NCI-H2196 (cell line): ENCODE results near the gene POR.

Experiments
- DNase-seq: peaks from one replicate; lab custom pipeline; 2025; ENCODE audit not compliant: unreplicated experiment; lab: John Stamatoyannopoulos, UW

The POR gene

GRCh38 chr7:75915416-75916156, 631 bp downstream of the POR start:
- no peak for DNase-seq

GRCh38 chr7:75916259-75916658, 1.3 kb downstream of the POR start:
- DNase-seq, result no peak

GRCh38 chr7:75916685-75917634, 2.0 kb downstream of the POR start:
- DNase-seq, result no peak

- no peak for DNase-seq
Observed at GRCh38 chr7:75920431-75921161, 5.6 kb downstream of the POR start.

- DNase-seq, result no peak
Observed at GRCh38 chr7:75921479-75921878, 6.5 kb downstream of the POR start.

- no peak for DNase-seq
Observed at GRCh38 chr7:75922966-75923603, 8.1 kb downstream of the POR start.

GRCh38 chr7:75924256-75924655, 9.3 kb downstream of the POR start:
- no peak for DNase-seq

- DNase-seq, result no peak
Observed at GRCh38 chr7:75924889-75925288, 9.9 kb downstream of the POR start.

GRCh38 chr7:75925717-75926435, 10.9 kb downstream of the POR start:
- DNase-seq, result no peak

GRCh38 chr7:75928568-75928914, 13.6 kb downstream of the POR start:
- DNase-seq, result no peak

- DNase-seq, result peak; percentile 81
Observed at GRCh38 chr7:75931680-75932079, 16.7 kb downstream of the POR start.

- DNase-seq, result no peak
Observed at GRCh38 chr7:75937958-75938786, 23.2 kb downstream of the POR start.

GRCh38 chr7:75938921-75939320, 24.0 kb downstream of the POR start:
- no peak for DNase-seq

GRCh38 chr7:75943864-75944263, 28.9 kb downstream of the POR start:
- DNase-seq, result no peak

- DNase-seq, result no peak
Observed at GRCh38 chr7:75944507-75944906, 29.6 kb downstream of the POR start.

- no peak for DNase-seq
Observed at GRCh38 chr7:75945297-75946168, 30.6 kb downstream of the POR start.

GRCh38 chr7:75946207-75946855, 31.4 kb downstream of the POR start:
- no peak for DNase-seq

- no peak for DNase-seq
Observed at GRCh38 chr7:75948179-75948578, 33.2 kb downstream of the POR start.
